Suppressor macrophage treated with lipopolysaccharide for 1 hour (primary cell): ENCODE data around the gene PCDH9.
"Not testable (repeated sequence)": the region's sequence is repeated elsewhere in the genome, so short reads cannot be mapped to it uniquely, and the experiment has no call there.

Source experiments
- DNase-seq, 3 donors: peaks; one replicate each; pipeline ENCODE4 v3.0.0-alpha.2; 2020 to 2022

The PCDH9 gene

DNA sequence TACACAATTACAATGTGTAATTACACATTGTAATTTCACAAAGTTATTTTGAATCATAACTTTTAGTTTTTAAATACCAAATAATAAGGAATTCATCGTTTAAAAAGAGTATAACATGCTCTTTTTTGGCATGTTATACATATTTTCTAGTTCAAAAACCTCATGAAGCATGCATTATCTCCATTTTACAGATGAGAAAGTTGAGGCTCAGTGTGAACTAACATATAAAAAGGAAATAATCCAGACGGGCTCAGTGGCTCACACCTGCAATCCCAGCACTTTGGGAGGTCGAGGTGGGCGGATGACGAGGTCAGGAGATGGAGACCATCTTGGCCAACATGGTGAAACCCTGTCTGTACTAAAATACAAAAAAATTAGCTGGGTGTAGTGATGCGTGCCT, 107.9 kb downstream of the PCDH9 start:
- DNase-seq, result no peak

DNA sequence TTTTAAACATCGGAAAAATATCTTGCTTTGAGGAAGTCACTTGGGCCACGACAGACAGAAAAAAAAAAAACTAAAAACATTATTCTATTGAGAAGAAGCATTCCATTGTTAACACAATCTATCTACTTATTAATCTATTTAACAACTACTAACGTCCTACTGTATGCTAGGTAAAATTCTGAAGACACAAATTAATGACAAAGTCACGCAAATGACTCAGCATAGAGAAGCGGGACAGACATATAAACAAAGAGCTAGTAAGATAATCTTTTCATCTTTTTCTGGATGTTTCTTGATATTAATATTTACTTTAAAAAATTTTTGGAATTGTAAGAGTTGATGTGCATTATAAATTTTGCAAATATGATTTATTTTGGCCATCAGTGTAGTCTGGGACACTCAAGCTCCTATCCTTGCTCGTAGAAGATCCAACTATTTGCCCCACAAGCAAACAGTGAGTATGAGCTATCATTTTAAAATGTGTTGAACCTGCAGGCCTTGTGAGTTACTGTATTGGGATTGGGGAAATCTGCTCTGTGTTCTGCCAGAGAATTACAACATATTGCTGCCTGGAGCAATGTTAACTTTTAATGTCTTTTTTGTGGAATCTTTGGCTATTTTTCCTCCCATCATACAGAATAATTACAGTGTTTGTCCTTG, 109.1 kb downstream of the PCDH9 start:
- DNase-seq, result no peak

DNA sequence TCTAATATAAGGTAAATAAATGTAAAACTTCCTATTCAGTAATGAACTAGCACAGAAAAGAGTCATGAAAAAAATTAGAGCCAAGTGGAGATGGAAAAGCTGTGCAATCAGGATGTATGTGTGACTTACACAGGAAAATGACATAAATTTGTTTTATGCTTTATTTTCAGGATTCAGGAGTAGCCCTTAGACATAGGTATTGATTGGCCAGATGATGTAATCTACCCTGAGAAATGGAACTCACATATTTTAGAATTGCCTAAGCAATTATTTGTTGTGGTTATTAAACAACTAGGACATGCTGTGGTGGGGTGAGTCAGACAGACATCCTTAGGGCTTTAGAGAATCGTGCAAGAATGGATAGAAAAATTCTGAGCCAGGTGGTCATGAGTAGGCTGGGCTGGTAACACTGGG, 110.6 kb downstream of the PCDH9 start:
- no peak for DNase-seq

DNA sequence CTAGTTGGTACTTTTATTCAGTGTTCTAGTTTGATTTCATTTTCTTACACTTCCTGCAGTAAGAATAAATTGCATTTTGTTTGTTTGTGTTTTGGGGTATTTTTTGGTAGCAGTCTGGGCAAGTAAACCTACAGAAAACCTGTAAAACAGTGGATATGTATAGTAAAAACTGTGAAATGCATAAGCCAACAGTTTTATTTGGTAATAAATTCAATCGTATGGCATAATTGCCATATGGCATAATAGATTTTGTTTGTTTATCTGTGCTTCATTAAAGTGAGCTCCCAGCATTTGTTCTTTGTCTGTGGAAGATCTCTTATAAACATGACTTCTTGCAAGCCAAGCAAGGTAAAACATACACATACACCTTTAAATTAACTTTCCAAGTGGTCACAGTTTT, 111.9 kb downstream of the PCDH9 start:
- no peak for DNase-seq

DNA sequence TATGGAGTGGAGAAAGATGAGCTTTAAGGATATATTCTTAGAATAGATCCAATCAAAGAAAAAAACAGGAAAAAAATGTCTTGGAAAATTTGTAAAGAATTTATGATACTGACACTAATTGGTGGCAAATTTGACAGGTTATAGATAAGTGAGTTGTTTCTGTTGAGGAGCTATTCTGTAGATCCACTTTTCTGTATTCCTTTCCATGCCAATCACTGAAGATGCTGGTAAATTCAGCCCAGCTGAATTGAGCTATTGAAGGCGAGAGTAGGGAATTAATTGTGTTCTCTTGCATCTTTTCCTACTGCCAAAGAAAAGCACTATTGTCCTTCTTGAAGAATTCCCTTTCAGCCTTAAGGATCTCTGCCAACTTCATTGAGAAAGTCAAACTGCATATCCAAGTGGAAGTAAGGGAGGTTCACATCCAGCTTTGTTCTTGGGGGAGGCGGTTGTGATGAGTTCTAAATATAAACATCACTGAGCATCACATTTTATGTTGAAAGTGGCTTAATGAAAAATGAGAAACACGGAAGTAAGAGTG, 113.1 kb downstream of the PCDH9 start:
- no peak for DNase-seq

DNA sequence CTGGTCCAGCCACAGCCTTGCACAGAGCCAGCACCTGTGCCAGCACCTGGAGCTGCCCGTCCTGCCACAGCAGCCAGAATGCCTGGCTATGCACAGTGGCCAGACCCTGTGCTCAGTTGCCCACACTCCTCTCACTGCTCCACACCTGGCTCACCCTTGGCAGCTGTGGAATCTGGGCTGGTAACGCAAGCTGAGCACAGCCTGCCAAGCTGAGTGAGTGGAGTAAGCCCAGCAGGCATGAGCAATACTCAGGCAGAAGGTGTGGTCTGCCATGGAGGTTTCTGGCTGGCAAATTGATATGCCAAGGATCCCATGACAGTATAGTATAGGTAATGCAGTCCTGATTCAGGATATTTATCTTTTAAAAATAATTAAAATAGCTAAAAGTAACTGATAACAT, 122.2 kb downstream of the PCDH9 start:
- DNase-seq, result no peak

DNA sequence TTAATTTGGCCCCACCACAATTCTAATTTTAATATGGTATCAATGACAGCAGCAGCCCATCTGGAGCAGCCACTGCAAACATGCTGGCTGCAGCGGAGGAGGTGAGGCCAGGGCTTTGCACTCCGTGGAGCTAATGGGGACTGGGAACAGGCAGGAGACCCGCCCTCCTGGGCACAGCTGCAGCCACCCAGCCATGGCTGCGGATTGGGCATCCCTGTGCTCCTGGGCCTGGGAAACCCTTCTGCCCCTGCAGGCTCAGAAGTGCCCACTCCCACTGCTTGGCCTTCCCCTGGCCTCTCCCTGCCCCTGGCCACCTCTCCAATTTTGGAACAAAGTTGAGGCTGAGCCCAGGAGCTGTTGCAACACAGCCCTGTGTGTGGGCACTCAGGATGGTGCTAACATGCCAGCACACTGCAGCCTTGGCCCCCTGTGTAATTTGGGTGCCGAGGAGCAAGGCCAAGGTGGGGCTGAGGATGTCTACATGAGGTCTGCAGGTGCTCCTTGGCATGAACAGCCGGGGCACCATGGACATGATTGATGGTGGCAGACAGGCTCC, 123.6 kb downstream of the PCDH9 start:
- no peak for DNase-seq

DNA sequence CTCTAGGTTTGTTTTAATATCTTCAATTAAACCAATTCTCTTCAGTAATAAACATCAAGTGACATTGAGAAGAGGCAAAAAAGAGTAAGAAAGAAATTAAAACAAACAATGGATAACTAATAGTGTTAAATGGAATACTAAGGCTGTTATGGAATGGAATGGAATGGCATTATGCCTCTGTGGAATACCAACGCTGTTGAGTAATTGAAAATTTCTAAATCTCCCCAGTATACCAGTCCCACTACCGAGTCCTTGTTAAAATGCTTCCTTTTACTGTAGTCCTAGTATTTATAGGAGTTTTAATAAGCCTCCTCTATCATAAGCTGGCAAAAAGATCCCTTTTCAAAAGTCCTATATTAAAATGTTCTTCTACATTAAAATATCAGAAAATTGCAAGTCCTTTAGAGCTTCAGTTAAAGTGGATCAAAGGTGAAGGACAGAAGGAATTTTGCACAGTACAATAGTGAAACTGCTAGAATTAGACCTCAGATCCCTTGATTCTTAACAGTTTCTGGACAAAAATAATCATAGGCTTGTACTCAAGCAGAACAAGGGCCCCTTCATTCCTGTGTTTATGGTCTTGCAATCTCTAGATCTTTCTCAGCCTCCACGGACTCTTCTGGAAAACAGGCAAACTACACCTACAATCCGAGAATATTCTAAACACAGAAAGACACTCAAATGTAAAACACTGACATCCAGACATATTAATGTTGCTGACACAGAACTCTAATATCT, 128.2 kb downstream of the PCDH9 start:
- DNase-seq, result no peak

DNA sequence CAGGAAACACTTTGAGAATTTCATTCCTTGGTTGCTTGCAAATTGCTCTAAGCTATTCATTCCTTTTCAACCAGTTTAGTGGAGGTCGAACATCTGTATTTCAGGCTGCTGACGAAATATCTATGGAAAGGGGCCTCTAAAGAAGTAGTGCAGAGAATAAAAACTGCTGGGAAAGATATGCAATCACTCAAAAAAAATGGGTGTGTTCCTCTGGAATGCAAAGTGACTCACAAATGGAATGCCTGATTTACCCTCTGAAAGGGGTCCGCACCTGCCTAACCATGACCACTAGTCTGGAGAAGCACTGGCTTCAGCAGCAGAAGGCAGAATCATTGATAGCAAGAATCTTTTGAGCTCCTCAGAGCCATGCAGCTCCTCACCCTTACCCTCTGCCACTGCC, 129.4 kb downstream of the PCDH9 start:
- DNase-seq, result no peak

DNA sequence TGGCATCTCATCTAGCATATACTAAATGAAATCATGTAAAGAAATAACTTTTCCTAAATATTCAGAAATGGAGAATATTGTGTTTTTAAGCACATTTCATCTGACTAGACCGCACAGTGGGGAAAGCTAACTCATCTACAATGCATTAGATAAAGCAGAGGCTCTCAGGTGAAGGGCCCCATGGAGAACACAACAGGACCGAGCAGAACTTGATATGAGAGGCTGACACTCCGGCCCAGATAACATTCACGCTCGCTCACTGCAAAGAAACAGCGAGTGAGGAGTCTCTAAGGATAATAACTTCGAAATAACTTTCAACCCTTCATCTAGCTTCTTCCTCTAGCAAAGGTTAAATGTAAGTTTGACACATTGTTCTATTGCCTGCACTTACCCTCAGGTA, 130.6 kb downstream of the PCDH9 start:
- no peak for DNase-seq

DNA sequence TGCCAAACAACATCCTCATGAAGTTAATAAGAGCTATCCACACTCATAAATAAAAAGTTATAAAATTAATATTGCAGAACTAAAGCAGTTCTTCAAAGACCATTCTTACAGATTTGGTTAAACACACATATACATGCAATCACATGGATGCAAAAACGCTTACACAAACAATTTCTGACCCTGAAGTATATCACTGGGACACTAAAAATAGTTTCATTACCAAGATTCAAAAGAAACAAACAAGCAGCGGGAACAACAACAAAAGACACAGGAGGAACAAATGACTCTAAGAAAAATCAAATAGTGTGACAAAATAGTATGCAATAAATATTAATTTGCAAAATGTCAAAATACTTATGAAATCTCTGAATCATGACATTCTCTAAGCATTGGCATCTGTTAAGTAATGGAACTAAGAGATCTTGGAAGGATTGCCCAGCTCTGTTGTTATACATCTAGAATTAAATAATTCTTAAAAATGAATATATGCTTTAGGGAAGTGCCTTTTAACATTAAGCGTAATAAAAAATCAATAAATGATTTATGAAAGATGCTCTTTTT, 132.2 kb downstream of the PCDH9 start:
- DNase-seq, result no peak

DNA sequence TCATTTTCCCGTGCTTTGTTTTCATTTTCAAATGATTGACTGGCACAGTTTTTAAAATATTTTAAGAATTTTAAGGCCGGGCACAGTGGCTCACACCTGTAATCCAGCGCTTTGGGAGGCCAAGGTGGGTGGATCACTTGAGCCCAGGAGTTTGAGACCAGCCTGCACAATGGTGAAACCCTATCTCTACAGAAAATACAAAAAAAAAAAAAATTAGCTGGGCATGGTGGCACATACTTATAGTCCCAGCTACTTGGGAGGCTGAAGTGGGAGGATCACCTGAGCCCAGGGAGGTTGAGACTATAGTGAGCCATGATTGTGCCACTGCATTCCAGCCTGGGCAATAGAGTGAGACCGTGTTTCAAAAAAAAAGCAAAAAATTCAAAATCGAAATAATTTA, 133.2 kb downstream of the PCDH9 start:
- DNase-seq, result not testable (repeated sequence)

DNA sequence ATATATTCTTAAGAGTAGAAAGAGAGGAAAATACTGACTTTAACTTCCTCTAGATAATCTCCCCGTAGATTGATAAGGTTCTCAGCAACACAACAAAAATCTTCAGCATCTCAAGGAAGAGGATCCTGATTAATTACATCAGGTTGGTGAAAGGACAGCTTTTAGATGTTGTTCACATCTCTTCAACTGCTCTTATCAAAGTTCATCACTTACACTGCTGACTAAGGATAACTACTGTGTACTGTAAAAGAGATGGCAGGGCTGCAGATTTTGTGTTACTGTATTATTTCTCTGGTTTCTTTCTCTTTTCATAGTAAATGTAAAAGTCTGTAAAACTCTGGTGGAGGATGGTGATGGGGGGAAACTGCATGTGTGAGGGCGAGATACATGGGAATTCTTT, 133.7 kb downstream of the PCDH9 start:
- DNase-seq, result no peak

DNA sequence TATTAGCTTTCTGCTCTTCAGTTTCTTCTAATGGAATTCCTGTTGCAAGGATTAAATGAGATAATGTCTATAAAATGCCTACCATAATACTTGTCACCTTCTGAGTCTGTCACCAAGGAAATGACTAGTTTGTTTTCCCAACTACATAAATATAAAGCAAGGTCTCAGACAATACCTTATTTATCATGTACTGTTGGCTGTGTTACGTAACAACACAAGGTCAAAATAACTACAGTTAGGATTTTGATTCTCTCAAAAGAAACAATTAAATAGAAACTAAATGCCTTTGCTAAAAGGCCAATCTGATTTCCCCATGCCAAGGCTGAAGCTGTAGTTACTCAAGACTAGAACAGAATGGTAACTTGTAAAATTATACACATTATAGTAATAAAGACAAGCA, 134.5 kb downstream of the PCDH9 start:
- DNase-seq, result no peak

DNA sequence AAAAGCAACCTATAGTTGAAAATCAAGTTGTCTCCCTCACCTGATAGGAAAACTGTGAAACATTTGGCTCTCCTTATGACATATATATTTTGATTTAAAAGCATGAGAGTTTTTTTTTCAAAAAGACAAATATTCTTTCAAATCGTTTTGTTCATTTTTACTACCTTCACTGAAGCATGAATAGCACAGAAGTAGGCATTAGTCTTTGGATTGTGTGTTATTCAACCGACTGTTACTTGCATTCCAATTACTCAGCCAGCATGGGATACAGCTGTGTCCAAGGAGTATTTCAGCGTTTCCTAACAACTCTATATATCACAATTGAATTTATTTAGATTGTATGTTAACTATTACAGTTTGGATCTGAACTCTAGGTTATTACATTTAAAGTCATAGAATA, 135.2 kb downstream of the PCDH9 start:
- no peak for DNase-seq

DNA sequence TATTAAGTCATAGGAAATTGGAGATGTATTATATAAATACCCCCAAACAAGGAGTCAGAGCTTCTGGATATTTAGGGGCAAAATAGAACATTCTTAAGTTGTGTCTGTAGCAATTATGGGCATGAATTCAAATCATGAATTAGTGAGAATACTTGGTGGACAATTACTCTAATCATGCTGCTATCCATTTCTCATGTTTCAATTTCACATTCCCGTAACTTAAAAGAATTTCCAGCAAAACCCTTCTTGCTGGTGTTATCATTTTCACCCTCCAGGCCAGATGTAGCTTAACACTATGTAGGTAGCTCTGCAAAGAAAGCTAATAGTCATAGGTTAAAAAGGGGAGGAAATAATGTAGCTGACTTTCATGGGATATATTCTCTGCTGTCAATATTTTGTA, 136.1 kb downstream of the PCDH9 start:
- no peak for DNase-seq

DNA sequence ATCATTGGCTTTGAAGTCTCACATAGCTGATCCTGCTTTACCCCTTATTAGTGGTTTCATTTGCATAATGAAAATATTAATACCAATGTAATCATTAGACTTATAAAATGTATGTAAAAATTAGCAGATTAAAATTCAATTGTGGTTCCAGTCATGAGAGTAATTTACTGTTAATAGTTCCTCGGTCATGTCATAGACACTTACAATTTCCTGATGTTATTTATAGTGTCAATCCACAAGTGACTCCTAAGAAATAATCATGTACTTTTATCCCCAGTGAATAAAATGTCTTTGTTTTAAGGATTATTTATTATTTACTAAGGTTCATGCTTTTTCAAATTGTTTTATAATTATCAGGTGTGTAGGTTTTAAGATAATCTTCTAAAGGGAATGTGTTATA, 138.5 kb downstream of the PCDH9 start:
- no peak for DNase-seq

DNA sequence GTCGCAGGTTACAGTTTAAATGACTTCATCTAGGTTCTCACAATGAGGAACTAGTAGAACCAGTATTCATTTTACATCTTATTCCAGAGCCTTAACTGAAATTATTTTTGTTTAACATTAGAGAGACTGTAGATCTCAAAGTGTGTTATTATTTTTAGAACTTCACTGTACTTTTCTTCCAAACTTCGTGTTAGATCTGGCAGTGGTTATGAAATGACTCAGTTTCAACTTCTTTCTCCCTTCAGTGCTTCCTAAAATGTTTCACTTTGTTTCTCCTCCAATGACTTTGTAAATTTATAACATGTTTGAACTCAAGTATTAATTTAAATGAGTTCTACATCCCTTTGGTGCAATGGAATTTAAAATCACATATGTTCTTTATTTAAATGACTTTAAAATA, 139.3 kb downstream of the PCDH9 start:
- DNase-seq, result no peak

DNA sequence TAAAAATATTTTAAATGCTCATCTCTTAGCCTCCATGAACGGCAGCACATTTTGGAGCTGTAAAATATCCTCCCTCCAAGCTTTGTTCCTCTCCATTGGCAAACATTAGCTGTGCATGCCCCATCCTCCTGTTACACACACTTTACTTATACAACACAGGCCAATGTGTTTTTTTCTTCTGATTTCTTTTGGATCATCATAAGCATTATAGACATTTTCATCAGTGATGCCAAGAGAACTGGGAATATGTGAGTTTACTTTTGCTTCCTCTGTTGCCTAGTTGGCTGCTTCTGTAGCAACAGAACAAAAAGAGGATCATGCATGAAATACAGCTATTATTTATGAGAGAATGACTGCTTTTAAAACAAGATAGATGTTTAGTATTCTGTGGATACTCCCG, 142.6 kb downstream of the PCDH9 start:
- no peak for DNase-seq

DNA sequence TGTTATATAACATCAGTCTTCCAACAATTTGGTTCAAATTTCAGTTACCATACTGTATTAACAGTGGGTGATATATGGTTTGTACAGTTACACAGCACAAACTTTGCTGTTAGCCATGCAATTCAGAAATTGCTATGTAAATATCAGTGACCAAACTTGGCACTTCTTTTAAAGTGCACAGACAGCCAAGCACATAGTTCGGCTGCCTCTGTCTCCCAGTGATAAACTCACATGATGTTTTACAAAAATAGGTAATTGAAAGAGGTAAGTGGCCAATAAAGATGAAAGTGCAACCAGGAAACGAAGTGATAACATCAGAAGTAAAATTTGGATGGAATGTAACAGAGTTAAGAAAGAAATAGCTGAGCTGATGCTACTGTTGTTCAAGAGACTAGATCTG, 143.9 kb downstream of the PCDH9 start:
- DNase-seq, result no peak

DNA sequence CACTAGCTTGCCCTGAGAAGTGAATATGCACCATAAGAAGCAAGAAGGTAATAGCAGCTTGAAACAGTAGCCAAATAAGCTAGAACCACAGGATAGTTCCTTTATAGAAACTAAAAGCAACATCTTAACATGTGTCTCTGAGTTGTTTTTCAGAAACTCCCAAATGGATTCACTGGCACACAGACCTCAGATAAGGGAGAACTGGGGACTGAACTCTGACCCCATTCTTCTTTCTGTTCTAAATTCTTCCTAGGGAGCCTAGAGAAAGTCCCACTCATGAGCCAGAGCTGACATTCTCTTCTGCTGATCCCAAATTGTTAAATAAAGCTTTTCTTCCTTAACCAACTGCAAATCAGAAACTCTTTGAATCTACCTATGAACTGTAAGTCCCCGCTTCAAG, 146.1 kb downstream of the PCDH9 start:
- no peak for DNase-seq

DNA sequence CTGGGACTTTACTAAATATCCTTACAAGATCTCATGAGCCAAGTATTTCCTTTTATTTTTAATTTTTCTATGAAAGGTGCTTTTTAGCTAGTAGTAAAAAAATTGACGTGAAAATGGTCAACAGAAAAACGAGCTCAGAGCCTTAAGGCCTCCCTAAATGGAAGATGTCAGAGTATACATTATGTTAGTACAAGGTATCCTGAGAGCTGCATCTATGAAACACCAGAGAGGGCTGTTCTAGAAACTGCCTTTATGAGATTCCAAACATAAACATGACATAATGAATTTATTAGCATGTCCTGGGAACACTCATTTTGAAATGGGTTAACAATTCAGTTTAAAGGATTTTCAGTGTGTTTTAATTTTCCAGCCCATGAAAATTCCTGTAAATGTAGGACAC, 146.6 kb downstream of the PCDH9 start:
- no peak for DNase-seq

DNA sequence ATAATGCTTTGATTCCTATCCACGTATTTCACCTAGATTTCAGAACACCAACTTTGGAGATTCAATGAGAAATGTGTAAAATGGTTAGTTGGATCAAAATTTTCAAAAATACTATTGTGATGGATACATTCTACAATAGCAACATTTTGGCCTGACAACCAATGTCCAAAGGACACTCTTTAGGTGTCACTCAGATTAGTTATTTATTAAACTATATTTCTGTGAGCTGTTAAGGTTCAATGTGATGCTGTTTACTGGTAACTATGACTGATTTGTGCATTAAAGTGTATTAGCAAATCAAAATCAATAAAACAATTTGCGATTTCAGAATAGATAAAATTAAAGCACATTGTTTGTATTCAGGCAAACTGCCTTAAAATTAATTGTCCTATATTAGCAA, 149.8 kb downstream of the PCDH9 start:
- no peak for DNase-seq

DNA sequence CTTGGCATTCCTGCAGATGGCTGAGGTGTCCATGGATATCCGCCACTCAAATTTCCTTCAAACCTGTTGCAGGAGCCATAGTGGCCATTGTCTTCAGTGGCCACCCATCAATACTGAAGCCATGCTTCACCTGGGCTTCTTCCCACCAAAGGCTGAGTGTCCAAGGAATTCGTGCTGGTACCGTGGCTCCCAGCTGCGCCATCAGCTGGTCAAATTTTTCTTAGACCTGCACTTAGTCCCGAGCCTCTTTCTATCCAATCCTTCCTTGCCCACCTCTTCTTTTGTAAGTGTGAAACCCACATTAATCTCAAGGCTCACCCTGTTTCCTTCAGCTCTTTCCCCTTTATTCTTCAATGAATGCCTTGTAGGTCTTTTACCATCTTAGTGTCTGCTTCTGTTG, 152.1 kb downstream of the PCDH9 start:
- no peak for DNase-seq
